ENCODE data around the gene GET4. TPM values are rescaled to one million over a fixed set of nuclear protein-coding genes. Genes with fewer than 3 reads are reported as not detected.

GET4 gene
- total RNA-seq, 1 donor from 2014 or later, result 41.0 TPM

DNA sequence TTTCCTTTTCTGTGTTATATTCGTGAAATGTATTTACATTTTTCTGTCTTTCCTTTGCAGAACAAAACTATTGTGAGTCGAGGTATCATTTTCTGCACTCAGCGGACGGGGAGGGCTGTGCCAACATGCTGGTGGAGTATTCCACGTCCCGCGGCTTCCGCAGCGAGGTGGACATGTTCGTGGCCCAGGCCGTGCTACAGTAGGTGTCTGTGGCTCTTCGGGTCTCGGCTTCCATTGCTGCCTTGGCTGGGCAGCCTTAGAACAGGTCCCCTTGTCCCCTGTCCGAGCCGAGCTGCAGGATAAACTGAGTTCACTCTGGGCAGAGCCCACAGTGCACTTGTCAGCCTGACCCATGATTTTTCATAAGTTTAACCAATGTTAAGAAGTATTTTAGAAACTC, 14.5 kb downstream of the GET4 start:
- H3K36me3 Mint-ChIP-seq (ENCODE audit: low read depth), result peaks cover 41% of the 10 kb centered on the region
- no peak for DNase-seq
- H3K4me3 Mint-ChIP-seq, result no peak overlapping the region
- intact Hi-C loops (cut with micrococcal nuclease), result no loop called here
- no peak overlapping the region for H3K27ac Mint-ChIP-seq
- peaks cover 6% of the 10 kb centered on the region for H3K4me1 Mint-ChIP-seq
- H3K27me3 Mint-ChIP-seq, result no peaks in the 10 kb centered on the region
- no peaks in the 10 kb centered on the region for H3K9me3 Mint-ChIP-seq

DNA sequence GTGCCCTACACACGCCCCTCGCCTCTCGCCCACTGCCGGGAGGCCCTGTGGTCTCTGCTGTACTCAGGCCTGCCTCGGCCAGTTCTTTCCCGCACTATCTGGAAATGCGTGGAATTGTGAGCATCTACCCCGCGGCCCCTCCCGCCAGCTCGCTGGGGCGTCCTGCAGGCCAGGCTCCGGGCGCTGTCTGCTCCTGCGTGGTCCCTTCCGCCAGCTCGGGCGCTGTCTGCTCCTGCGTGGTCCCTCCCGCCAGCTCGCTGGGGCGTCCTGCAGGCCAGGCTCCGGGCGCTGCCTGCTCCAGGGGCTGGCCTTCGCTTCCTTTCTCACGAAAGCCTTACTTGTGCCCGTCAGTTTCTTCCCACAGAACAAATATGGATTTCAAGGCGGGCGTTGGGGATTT, 14.9 kb downstream of the GET4 start:
- Mint-ChIP-seq H3K27ac (no peak overlapping the region), H3K4me3 (no peak overlapping the region), H3K36me3 (ENCODE audit: low read depth) (peaks cover 45% of the 10 kb centered on the region), H3K9me3 (no peaks in the 10 kb centered on the region), H3K27me3 (no peaks in the 10 kb centered on the region), H3K4me1 (peaks cover 6% of the 10 kb centered on the region)
- no peak for DNase-seq
- intact Hi-C loops (cut with micrococcal nuclease), result no loop called here

DNA sequence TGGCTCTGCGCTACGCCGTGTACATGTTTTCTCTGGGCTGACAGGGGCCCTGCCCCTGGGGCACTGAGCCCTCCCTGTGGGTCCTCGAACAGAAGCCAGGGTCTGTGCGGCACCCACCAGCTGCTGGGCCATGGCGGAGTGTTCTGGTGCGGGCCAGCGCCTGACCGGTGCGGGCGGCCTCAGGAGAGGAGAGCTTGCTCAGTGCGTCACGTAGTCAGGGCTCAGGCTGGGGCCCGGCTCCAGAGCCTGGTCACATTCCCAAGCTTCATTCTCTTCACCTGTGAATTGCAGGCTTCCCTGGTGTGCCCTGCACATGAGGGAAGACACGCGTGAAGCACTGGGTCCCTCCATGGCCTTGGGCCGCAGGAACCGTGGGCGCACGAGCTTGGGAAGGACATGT, 15.5 kb downstream of the GET4 start:
- peaks cover 6% of the 10 kb centered on the region for H3K4me1 Mint-ChIP-seq
- intact Hi-C loops (cut with micrococcal nuclease), result no loop called here
- H3K9me3 Mint-ChIP-seq, result no peaks in the 10 kb centered on the region
- H3K27me3 Mint-ChIP-seq, result no peaks in the 10 kb centered on the region
- peaks cover 48% of the 10 kb centered on the region for H3K36me3 Mint-ChIP-seq (ENCODE audit: low read depth)
- no peak overlapping the region for H3K27ac Mint-ChIP-seq
- H3K4me3 Mint-ChIP-seq, result no peak overlapping the region
- DNase-seq, result no peak

DNA sequence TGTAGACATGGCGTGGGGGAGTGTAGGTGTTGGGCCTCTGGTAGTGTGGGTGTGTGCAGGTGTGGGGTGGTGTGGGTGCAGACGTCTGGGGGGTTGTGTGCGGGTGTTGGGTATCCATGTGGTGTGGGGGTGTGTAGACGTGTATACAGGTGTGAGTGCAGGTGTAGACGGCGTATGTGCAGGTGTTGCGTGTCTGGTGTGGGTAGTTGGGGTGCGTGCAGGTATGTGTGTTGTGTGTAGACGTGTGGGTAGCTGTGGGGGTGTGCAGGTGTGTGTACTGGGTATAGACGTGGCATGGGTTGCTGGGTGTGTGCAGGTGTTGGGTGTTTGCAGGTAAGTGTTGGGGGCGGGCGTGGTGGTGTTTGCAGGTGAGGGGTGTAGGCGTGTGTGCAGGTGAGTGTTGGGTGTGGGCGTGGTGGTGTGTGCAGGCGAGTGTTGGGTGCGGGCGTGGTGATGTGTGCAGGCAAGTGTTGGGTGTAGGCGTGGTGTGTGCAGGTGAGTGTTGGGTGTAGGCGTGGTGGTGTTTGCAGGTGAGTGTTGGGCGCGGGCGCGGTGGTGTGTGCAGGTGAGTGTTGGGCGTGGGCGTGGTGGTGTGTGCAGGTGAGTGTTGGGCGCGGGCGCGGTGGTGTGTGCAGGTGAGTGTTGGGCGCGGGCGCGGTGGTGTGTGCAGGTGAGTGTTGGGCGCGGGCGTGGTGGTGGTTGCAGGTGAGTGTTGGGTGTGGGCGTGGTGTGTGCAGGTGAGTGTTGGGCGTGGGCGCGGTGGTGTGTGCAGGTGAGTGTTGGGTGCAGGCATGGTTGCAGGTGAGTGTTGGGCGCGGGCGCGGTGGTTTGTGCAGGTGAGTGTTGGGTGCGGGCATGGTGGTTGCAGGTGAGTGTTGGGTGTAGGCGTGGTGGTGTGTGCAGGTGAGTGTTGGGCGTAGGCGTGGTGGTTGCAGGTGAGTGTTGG, 16.6 kb downstream of the GET4 start:
- H3K27ac Mint-ChIP-seq, result no peak overlapping the region
- H3K36me3 Mint-ChIP-seq (ENCODE audit: low read depth), result peaks cover 47% of the 10 kb centered on the region
- no peak for DNase-seq
- intact Hi-C loops (cut with micrococcal nuclease), result no loop called here
- no peaks in the 10 kb centered on the region for H3K27me3 Mint-ChIP-seq
- H3K4me1 Mint-ChIP-seq, result peaks cover 6% of the 10 kb centered on the region
- no peaks in the 10 kb centered on the region for H3K9me3 Mint-ChIP-seq
- H3K4me3 Mint-ChIP-seq, result no peak overlapping the region

DNA sequence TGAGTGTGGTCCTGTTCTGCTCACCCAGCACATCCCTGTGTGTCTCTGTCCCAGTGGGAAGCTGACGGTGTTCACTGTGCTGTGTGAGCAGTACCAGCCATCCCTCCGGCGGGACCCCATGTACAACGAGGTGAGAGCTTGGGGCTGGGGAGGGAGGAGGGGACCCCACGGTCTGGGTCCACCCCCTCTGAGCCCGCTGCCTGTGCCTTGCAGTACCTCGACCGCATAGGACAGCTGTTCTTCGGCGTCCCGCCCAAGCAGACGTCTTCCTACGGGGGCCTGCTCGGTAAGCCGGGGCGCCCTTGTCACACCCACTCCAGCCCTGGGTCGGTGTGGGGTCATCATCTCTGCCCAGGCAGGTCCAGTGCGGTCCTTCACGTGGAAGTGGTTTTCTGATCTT, 17.3 kb downstream of the GET4 start:
- Mint-ChIP-seq H3K27me3 (no peaks in the 10 kb centered on the region), H3K4me1 (peaks cover 6% of the 10 kb centered on the region), H3K9me3 (no peaks in the 10 kb centered on the region), H3K36me3 (ENCODE audit: low read depth) (peaks cover 46% of the 10 kb centered on the region), H3K27ac (no peak overlapping the region), H3K4me3 (no peak overlapping the region)
- intact Hi-C loops (cut with micrococcal nuclease), result no loop called here
- DNase-seq, result no peak

DNA sequence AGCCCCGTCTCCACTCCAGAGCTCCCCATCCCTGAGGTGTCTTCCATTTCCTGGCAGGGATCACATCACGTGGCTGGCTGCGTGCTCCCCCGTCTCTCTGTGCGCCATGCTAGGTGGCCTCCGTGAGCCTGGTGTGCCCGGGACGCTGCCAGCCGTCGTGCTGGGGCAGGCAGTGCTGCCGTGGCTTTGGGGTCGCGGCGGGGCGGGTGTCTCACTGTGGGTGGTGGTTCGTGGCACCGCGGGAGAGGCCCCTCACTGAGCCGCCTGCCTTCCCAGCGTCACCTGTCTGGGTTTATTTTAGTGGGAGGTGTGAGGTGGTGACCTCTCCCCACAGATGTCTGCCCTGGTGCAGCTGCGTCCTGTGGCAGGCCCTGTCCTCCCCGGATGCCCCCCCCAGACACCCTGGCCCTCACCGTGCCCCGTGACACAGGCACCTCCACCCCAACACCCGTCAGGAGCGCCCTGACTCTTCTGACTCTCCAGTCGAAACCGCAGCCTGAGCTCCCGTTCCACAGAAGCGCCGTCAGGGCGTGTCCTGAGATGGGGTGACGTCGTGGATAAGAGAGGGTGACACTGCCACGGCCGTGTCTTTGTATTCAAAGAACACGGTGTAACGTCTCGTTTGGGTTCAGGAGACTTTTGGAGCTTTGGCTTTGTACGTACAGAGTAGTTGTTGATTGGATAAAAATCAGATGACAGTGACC, 18.0 kb downstream of the GET4 start:
- Mint-ChIP-seq H3K4me3 (no peak overlapping the region), H3K27me3 (no peaks in the 10 kb centered on the region), H3K36me3 (ENCODE audit: low read depth) (peaks cover 45% of the 10 kb centered on the region)

DNA sequence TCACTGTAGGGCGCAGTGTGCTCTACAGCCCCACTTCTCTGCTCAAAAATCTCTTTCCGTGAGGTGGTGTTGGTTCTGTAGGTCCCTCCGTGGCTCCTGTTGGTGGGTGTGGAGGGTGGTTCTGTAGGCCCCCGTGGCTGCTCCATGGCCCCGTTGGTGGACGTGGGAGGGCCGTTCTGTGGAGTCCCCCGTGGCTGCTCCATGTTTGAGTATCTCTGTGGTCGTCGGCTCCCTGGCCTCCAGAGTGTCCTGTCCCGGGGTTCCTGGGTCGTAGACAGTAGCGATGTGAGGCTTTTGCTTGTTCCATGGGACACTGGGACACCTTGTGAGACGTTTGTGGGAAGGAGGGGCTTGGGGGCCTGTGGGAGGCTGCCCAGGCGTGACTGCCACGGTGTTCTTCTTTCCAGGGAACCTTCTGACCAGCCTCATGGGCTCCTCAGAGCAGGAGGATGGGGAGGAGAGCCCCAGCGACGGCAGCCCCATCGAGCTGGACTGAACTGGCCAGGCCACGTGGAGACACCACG, 18.6 kb downstream of the GET4 start:
- Mint-ChIP-seq H3K36me3 (ENCODE audit: low read depth) (peaks cover 45% of the 10 kb centered on the region), H3K27me3 (no peaks in the 10 kb centered on the region), H3K4me3 (no peak overlapping the region), H3K27ac (no peak overlapping the region), H3K4me1 (peaks cover 6% of the 10 kb centered on the region), H3K9me3 (no peaks in the 10 kb centered on the region)
- intact Hi-C loops (cut with micrococcal nuclease), result no loop called here
- DNase-seq, result no peak

More for the DNA sequence above, 18.0 kb downstream of the GET4 start:
- peaks cover 6% of the 10 kb centered on the region for H3K4me1 Mint-ChIP-seq
- H3K27ac Mint-ChIP-seq, result no peak overlapping the region
- no peaks in the 10 kb centered on the region for H3K9me3 Mint-ChIP-seq
- intact Hi-C loops (cut with micrococcal nuclease), result no loop called here
- no peak for DNase-seq

DNA sequence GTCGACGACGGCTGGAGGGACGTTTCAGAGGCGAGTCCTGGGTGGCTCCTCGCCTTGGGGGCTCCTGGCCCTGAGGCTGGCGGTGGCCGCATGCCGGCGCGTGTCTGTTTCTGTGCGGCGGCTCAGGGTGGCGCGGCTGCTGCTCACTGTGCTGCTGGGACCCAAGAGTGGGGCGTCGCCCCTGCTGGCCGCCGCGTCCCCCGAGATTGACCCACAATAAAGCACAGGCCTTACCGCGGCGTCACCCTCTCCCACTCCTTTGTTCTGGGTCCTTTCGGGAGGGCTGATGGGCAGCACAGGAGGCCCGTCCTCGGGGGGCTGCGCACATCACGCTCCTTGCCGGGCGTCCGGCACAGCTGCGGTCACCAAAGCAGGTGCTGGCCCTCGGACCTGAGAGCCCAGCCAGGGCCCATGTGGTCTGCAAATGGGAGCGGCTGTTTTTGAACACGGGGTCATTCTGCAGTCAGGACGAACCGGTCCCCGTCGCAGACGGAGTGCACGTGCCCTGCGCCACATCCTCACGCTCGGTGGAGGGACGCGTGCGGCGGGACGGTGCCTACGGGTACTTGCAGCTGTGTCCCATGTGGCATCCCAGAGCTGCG, 19.2 kb downstream of the GET4 start:
- Mint-ChIP-seq H3K4me1 (peaks cover 6% of the 10 kb centered on the region), H3K9me3 (no peaks in the 10 kb centered on the region), H3K4me3 (no peak overlapping the region), H3K36me3 (ENCODE audit: low read depth) (peaks cover 41% of the 10 kb centered on the region), H3K27ac (no peak overlapping the region), H3K27me3 (no peaks in the 10 kb centered on the region)
- intact Hi-C loops (cut with micrococcal nuclease), result no loop called here
- DNase-seq, result no peak

DNA sequence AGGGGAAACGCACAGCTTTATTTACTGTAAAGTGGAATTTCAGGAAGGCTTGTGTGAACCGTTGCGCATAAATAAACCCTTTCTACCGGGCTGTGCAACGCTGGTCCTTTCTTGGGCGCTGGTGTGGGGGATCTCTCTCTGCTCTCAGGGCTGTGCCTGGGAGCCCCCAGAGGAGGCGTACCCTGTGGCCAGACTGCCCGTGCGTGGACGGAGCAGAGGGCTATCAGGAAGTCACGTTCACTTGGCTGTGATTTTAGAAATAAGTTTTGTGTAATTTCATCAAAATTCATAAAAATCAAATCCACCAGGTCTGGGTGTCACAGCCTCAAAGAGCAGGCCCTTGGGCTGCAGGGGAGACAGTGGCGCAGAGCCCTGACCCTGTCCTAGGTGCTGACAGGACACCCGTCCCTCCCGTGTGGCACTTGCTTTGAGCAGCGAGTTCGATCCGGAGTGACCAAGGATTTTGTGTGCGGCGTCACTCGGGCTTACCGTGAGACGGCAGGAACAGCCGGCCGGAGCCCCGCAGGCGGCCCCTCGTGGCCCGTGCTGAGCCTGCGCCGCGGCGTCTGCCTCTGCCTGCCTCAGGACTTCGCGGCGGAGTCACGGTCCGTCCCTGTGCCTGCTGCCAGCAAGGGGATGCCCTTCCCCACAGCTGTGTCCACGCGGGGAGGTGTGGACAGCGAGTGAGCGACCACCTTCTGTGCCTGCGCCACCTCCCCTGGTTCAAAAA, 20.2 kb downstream of the GET4 start:
- DNase-seq, result no peak
- H3K27ac Mint-ChIP-seq, result no peak overlapping the region
- H3K4me3 Mint-ChIP-seq, result no peak overlapping the region
- peaks cover 36% of the 10 kb centered on the region for H3K36me3 Mint-ChIP-seq (ENCODE audit: low read depth)
- peaks cover 6% of the 10 kb centered on the region for H3K4me1 Mint-ChIP-seq
- H3K9me3 Mint-ChIP-seq, result no peaks in the 10 kb centered on the region
- intact Hi-C loops (cut with micrococcal nuclease), result no loop called here
- no peaks in the 10 kb centered on the region for H3K27me3 Mint-ChIP-seq

DNA sequence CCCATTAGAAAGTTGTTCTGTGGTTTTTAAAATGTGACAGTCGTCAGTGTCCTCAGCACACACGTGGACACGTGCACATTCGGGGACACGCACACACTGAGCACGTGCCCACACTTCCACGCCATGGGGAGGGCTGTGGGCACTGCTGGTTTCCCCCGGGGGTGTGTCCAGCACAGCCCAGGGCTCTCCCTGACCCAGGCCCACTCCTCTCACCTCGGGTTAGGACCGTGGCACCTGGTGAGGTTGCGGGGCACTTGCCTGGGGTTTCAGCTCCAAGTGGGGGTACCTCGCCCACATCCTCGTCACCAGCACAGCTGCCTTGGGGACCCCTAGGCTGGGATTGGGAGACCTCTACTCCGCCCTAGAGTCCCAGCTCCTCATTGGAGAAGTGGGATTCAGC, 20.7 kb downstream of the GET4 start:
- Mint-ChIP-seq H3K4me1 (peaks cover 6% of the 10 kb centered on the region), H3K27me3 (no peaks in the 10 kb centered on the region), H3K36me3 (ENCODE audit: low read depth) (peaks cover 36% of the 10 kb centered on the region), H3K27ac (no peak overlapping the region), H3K9me3 (no peaks in the 10 kb centered on the region), H3K4me3 (no peak overlapping the region)
- intact Hi-C loops (cut with micrococcal nuclease), result no loop called here
- DNase-seq, result no peak

DNA sequence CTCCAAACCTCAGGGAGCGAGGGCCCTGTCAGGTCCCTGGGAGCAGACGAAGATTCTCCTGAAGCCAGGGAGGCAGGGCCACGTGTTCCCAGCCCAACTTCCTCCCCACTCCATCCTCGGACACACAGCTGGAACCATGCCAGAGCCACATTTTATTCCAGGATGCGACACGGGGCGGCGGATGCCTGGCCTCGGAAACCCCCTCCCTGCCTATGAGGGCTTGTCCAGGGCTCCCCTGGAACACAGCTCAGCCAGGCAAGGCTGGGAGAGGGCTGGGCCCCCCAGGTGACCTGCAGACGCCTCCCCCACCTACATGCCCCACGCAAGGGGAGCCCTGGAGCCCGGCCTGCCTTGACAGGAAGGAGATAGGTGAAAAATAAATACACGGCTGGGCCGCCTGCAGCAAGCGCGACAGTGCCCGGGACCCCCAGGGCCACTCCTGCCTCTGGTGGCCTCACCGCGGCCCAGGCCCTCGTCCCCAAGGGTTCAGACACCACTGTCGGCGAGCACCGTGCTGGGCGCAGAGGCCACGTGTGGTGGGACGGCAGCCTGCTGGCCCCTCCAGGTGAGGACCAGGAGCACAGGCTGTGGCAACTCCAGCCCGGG, 21.5 kb downstream of the GET4 start:
- Mint-ChIP-seq H3K27ac (no peak overlapping the region), H3K4me3 (no peak overlapping the region), H3K27me3 (no peaks in the 10 kb centered on the region), H3K36me3 (ENCODE audit: low read depth) (peaks cover 29% of the 10 kb centered on the region), H3K9me3 (no peaks in the 10 kb centered on the region), H3K4me1 (no peaks in the 10 kb centered on the region)
- DNase-seq, result no peak
- intact Hi-C loops (cut with micrococcal nuclease), result no loop called here

DNA sequence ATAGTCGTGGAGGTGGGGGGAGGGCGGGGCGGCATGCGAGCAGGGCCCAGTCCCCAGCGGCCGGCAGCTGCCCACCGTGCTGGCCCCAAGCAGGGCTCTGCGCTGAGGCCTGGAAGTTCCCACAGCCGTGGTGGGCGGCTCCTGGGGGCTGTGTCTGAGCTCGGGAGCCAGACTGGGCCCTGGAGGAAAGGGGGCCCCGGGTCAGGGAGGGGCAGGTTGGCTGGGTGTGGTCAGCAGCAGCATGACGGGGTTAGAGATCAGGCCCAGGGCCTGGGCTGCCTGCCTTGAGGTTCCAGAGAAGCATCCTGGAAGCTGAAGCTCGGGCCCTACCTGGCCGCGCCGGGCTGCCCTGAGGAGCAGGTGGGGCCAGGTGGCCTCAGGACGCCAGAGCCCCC, 22.1 kb downstream of the GET4 start:
- H3K36me3 Mint-ChIP-seq (ENCODE audit: low read depth), result peaks cover 24% of the 10 kb centered on the region
- no peak for DNase-seq
- H3K27ac Mint-ChIP-seq, result no peak overlapping the region
- H3K4me1 Mint-ChIP-seq, result no peaks in the 10 kb centered on the region
- H3K27me3 Mint-ChIP-seq, result no peaks in the 10 kb centered on the region
- no peak overlapping the region for H3K4me3 Mint-ChIP-seq
- H3K9me3 Mint-ChIP-seq, result no peaks in the 10 kb centered on the region
- intact Hi-C loops (cut with micrococcal nuclease), result no loop called here
